CD1c-positive myeloid dendritic cell (primary cell): Measurements from ENCODE around the gene SLC6A13.
"Not testable (repeated sequence)": the region's sequence is repeated elsewhere in the genome, so short reads cannot be mapped to it uniquely, and the experiment has no call there.

ENCODE experiments used
- DNase-seq: peaks from one replicate; pipeline ENCODE4 v3.0.0-alpha.2; 2016; ENCODE audit errors: extremely low spot score

Gene SLC6A13

GRCh38 chr12:233615-233968 lies 29.0 kb downstream of the SLC6A13 start:
- DNase-seq: no peak

- no peak for DNase-seq
Observed at GRCh38 chr12:232731-233614, 29.7 kb downstream of the SLC6A13 start.

GRCh38 chr12:230925-231671 lies 31.5 kb downstream of the SLC6A13 start:
- no peak for DNase-seq

- no peak for DNase-seq
Observed at GRCh38 chr12:229441-230191, 33.0 kb downstream of the SLC6A13 start.

- DNase-seq: no peak
Observed at GRCh38 chr12:228846-229200, 33.8 kb downstream of the SLC6A13 start.

GRCh38 chr12:227923-228845 lies 34.5 kb downstream of the SLC6A13 start:
- no peak for DNase-seq

- DNase-seq: no peak
Observed at GRCh38 chr12:227286-227915, 35.2 kb downstream of the SLC6A13 start.

GRCh38 chr12:226401-226800 lies 36.2 kb downstream of the SLC6A13 start:
- DNase-seq: no peak

- DNase-seq: no peak
Observed at GRCh38 chr12:225012-225411, 37.6 kb downstream of the SLC6A13 start.

GRCh38 chr12:224330-224729 lies 38.3 kb downstream of the SLC6A13 start:
- no peak for DNase-seq

- no peak for DNase-seq
Observed at GRCh38 chr12:223841-224240, 38.8 kb downstream of the SLC6A13 start.

- DNase-seq: no peak
Observed at GRCh38 chr12:221736-222135, 40.9 kb downstream of the SLC6A13 start.

- no peak for DNase-seq
Observed at GRCh38 chr12:220946-221550, 41.6 kb downstream of the SLC6A13 start.

GRCh38 chr12:220491-220890 lies 42.1 kb downstream of the SLC6A13 start:
- no peak for DNase-seq

- DNase-seq: peak; percentile 88
Observed at GRCh38 chr12:219891-220352, 42.7 kb downstream of the SLC6A13 start.

- DNase-seq: no peak
Observed at GRCh38 chr12:218728-219590, 43.7 kb downstream of the SLC6A13 start.

GRCh38 chr12:218221-218620 lies 44.4 kb downstream of the SLC6A13 start:
- no peak for DNase-seq

- DNase-seq: not testable (repeated sequence)
Observed at GRCh38 chr12:217029-217428, 45.6 kb downstream of the SLC6A13 start.

- DNase-seq: peak; percentile 4
Observed at GRCh38 chr12:215116-215515, 47.5 kb downstream of the SLC6A13 start.
